Caco-2 (cell line): Measurements from ENCODE around the gene MED12L. TPM values are rescaled to one million over a fixed set of nuclear protein-coding genes. Genes with fewer than 3 reads are reported as not detected.

Experiments
- BruUV-seq: library from RNA; stranded (reverse); fragments of 400-500 nt; replicated peaks from 2 replicates; lab custom pipeline; 2021; lab: Mats Ljungman, UMichigan
- CTCF ChIA-PET: fragments of 300-600 bp; sonication (Branson Sonifier 250); formaldehyde crosslinking; loops from one replicate; lab custom pipeline; 2022; ENCODE audit warnings: antibody characterized with exemption; lab: Charles Lee
- POLR2A ChIA-PET: fragments of 300-600 bp; sonication (Branson Sonifier 250); formaldehyde crosslinking; loops from one replicate; lab custom pipeline; 2022; ENCODE audit warnings: antibody characterized with exemption; lab: Charles Lee
- DNase-seq, 2 experiments: peaks; one replicate each; pipeline versions ENCODE4 v3.0.0 to v3.0.0-alpha.2; 2020 to 2022
- H3K27me3 ChIP-seq: replicated peaks from 2 replicates; pipeline ENCODE4 v1.6.0; 2011; ENCODE audit warnings: low read length; ENCODE audit not compliant: control insufficient read depth, insufficient read depth
- H3K36me3 ChIP-seq: 2 replicates; pipeline ENCODE4 v1.5.1; 2011; ENCODE audit warnings: low read length; ENCODE audit not compliant: control insufficient read depth, insufficient read depth
- H3K4me1 ChIP-seq: fragments of 250-450 bp; sonication (Bioruptor Pico); 2 replicates; pipeline ENCODE4 v1.5.1; 2020; ENCODE audit warnings: mild to moderate bottlenecking
- H3K4me3 ChIP-seq: 2 replicates; pipeline ENCODE4 v1.5.1; 2011; ENCODE audit warnings: low read depth, mild to moderate bottlenecking, control low read depth, low read length
- H3K9me3 ChIP-seq: fragments of 250-450 bp; sonication (Bioruptor Pico); 2 replicates; pipeline ENCODE4 v1.5.1; 2020; ENCODE audit warnings: mild to moderate bottlenecking, moderate library complexity
- H3K27ac Mint-ChIP-seq: one replicate; pipeline ENCODE4 v1.8.0; 2022; ENCODE audit warnings: mixed read lengths; ENCODE audit not compliant: unreplicated experiment
- H3K27me3 Mint-ChIP-seq: one replicate; pipeline ENCODE4 v1.8.0; 2022; ENCODE audit warnings: mixed read lengths; ENCODE audit not compliant: insufficient read depth, unreplicated experiment
- H3K36me3 Mint-ChIP-seq: one replicate; pipeline ENCODE4 v1.8.0; 2022; ENCODE audit warnings: mild to moderate bottlenecking, mixed read lengths; ENCODE audit not compliant: insufficient read depth, unreplicated experiment
- H3K4me1 Mint-ChIP-seq: one replicate; pipeline ENCODE4 v1.8.0; 2022; ENCODE audit warnings: low read depth, mixed read lengths; ENCODE audit not compliant: unreplicated experiment
- H3K4me3 Mint-ChIP-seq: one replicate; pipeline ENCODE4 v1.8.0; 2022; ENCODE audit warnings: mild to moderate bottlenecking, moderate library complexity, mixed read lengths; ENCODE audit not compliant: unreplicated experiment
- H3K9me3 Mint-ChIP-seq: one replicate; pipeline ENCODE4 v1.8.0; 2022; ENCODE audit warnings: mixed read lengths; ENCODE audit not compliant: unreplicated experiment
- intact Hi-C: fragments of 100-400 bp; cut with micrococcal nuclease; formaldehyde crosslinking; loops from one replicate; pipeline ENCODE4 v1.10.0; 2022; ENCODE audit not compliant: unreplicated experiment
- total RNA-seq: library from RNA; stranded (reverse); gene quantifications from 2 replicates; pipeline ENCODE4 v1.2.3, GENCODE V29; 2022
- TF ChIP-seq, protein P1 (sequence below), 2 experiments: fragments of 200-600 bp in 1 of 2; IDR thresholded peaks; 1 replicate in 1 of 2; 2 replicates in 1 of 2; pipeline versions ENCODE4 v1.5.1 to v1.8.0; 2011 to 2022; ENCODE audit warnings: antibody characterized with exemption in 1 of 2, control low read depth in 1 of 2, inconsistent platforms in 1 of 2, low read depth in 1 of 2, low read length in 1 of 2, mild to moderate bottlenecking in 1 of 2, moderate library complexity in 1 of 2; ENCODE audit not compliant: insufficient read depth in 1 of 2, severe bottlenecking in 1 of 2, unreplicated experiment in 1 of 2

MED12L gene
- total RNA-seq, 1 experiment from 2014 or later, result 21.5 TPM

DNA sequence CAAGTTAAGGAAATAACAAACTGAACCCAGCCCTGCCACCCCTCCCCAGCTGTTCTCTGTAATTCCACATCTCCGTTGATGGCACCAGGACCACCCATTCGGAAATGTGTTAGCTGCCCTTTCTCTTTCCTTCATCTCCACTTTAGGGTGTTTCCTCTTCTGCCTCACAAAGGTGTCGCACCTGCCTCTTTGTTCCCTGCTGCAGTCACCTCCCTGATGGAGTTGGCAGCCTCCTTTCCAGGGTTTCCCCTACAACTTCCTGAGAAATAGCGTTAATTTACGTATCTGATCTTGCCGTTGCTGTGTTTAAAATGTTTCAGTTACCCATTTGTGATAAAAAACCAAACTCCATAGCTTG is 60.2 kb downstream of the MED12L start:
- H3K27me3 ChIP-seq, result no peaks in the 10 kb centered on the region
- ChIA-PET POLR2A (no interaction called here), CTCF (interaction anchor here (1.1 kb wide), 1 partner anchor 60 kb away, joined by 7 read pairs; the partner anchor contains the start of gene MED12L)
- no peak overlapping the region for H3K4me3 ChIP-seq
- no peaks in the 10 kb centered on the region for H3K27me3 Mint-ChIP-seq
- no peak for DNase-seq
- TF ChIP-seq, protein P1, sequence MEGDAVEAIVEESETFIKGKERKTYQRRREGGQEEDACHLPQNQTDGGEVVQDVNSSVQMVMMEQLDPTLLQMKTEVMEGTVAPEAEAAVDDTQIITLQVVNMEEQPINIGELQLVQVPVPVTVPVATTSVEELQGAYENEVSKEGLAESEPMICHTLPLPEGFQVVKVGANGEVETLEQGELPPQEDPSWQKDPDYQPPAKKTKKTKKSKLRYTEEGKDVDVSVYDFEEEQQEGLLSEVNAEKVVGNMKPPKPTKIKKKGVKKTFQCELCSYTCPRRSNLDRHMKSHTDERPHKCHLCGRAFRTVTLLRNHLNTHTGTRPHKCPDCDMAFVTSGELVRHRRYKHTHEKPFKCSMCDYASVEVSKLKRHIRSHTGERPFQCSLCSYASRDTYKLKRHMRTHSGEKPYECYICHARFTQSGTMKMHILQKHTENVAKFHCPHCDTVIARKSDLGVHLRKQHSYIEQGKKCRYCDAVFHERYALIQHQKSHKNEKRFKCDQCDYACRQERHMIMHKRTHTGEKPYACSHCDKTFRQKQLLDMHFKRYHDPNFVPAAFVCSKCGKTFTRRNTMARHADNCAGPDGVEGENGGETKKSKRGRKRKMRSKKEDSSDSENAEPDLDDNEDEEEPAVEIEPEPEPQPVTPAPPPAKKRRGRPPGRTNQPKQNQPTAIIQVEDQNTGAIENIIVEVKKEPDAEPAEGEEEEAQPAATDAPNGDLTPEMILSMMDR (IDR thresholded peaks at IDR 0.05; ENCODE audit: insufficient read depth in 1 of 2, low read depth in 1 of 2, low read length in 1 of 2, severe bottlenecking in 1 of 2, unreplicated experiment in 1 of 2), result no peak
- intact Hi-C loops, result loop anchor here (1.0 to 2.0 kb wide), 7 partner anchors 39 to 425 kb away; no protein-coding TSS in a partner anchor
- peaks cover 31% of the 10 kb centered on the region for H3K4me1 ChIP-seq
- no peaks in the 10 kb centered on the region for H3K9me3 ChIP-seq
- BruUV-seq, result no TSS peak
- no peak overlapping the region for H3K27ac Mint-ChIP-seq
- H3K36me3 Mint-ChIP-seq, result no peaks in the 10 kb centered on the region
- H3K4me1 Mint-ChIP-seq, result peaks cover 26% of the 10 kb centered on the region
- no peaks in the 10 kb centered on the region for H3K36me3 ChIP-seq
- no peak overlapping the region for H3K4me3 Mint-ChIP-seq
- no peaks in the 10 kb centered on the region for H3K9me3 Mint-ChIP-seq

DNA sequence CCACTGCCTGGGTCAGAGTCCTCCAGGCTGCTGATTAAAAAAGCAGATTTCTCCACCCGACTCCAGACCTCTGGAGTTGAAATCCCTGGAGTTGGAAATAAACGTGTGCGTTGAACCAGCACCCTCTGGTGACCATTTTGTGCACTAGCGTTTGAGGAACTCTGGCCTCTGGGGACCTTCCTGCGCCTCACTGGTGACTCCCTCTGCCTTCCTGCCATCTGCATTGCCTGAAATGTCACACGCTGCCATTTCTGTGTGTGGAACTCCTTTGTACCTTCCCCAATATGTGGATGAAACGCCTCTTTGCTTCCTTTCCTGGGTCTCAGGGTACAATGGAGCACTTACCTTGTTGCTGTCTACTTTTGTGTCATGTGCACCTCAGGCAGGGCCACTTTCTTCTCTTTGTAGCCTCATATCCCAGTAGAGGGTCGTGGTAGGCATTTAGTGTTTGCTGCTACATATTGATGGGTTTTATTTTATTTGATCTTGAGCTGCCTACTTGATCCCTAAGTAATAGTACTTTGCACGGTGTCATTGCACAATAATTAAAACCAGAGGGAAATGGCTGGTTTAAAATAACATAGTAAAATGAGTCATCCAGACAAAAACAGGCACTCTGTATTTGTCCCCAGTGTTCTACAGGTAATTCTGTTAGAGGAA is 60.7 kb downstream of the MED12L start:
- H3K27me3 Mint-ChIP-seq, result no peaks in the 10 kb centered on the region
- no peaks in the 10 kb centered on the region for H3K36me3 Mint-ChIP-seq
- intact Hi-C loops, result loop anchor here (1.0 to 2.0 kb wide), 6 partner anchors 39 to 359 kb away; no protein-coding TSS in a partner anchor
- no peak overlapping the region for H3K4me3 Mint-ChIP-seq
- no peaks in the 10 kb centered on the region for H3K9me3 Mint-ChIP-seq
- peak; percentile 77 to 80 for DNase-seq
- ChIA-PET POLR2A (no interaction called here), CTCF (interaction anchor here (1.0 to 1.1 kb wide), 2 partner anchors 60 kb away, joined by 3 to 7 read pairs; partner anchors contain the start of gene MED12L)
- TF ChIP-seq, protein P1 (IDR thresholded peaks at IDR 0.05; ENCODE audit: insufficient read depth in 1 of 2, low read depth in 1 of 2, low read length in 1 of 2, severe bottlenecking in 1 of 2, unreplicated experiment in 1 of 2), result peak; percentile 81 to 88
- H3K27me3 ChIP-seq, result no peaks in the 10 kb centered on the region
- no TSS peak for BruUV-seq
- H3K4me3 ChIP-seq, result no peak overlapping the region
- H3K27ac Mint-ChIP-seq, result no peak overlapping the region
- no peaks in the 10 kb centered on the region for H3K36me3 ChIP-seq
- peaks cover 32% of the 10 kb centered on the region for H3K4me1 ChIP-seq
- H3K9me3 ChIP-seq, result no peaks in the 10 kb centered on the region
- H3K4me1 Mint-ChIP-seq, result peaks cover 30% of the 10 kb centered on the region

DNA sequence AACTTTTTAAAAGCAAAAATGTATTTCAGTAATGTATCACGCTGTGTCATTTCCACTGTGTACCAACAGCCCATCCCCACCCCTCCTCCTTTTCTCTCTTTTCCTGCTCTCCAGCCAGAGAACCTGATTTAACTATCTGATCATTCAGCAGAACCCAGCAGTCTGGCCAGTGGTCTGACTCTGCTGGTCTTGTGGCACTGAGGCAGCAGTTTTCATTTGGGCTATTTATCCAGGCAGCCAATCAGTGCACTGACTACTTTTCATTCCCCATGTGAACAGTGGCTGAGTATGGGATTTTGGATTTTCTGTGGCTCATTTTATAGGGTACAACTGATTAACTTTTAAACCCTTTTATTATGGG is 61.2 kb downstream of the MED12L start:
- no peaks in the 10 kb centered on the region for H3K27me3 Mint-ChIP-seq
- Histone ChIP-seq H3K9me3 (no peaks in the 10 kb centered on the region), H3K27me3 (no peaks in the 10 kb centered on the region), H3K4me3 (no peak overlapping the region), H3K4me1 (peaks cover 31% of the 10 kb centered on the region), H3K36me3 (no peaks in the 10 kb centered on the region)
- POLR2A ChIA-PET, result no interaction called here
- BruUV-seq, result no TSS peak
- intact Hi-C loops, result loop anchor here (1.0 to 2.0 kb wide), 6 partner anchors 40 to 359 kb away; no protein-coding TSS in a partner anchor
- no peaks in the 10 kb centered on the region for H3K36me3 Mint-ChIP-seq
- TF ChIP-seq, protein P1 (IDR thresholded peaks at IDR 0.05; ENCODE audit: insufficient read depth in 1 of 2, low read depth in 1 of 2, low read length in 1 of 2, severe bottlenecking in 1 of 2, unreplicated experiment in 1 of 2), result no peak
- DNase-seq, result no peak
- no peak overlapping the region for H3K4me3 Mint-ChIP-seq
- H3K4me1 Mint-ChIP-seq, result peaks cover 26% of the 10 kb centered on the region
- no peaks in the 10 kb centered on the region for H3K9me3 Mint-ChIP-seq
- H3K27ac Mint-ChIP-seq, result no peak overlapping the region
- CTCF ChIA-PET, result interaction anchor here (1.0 kb wide), 1 partner anchor 61 kb away, joined by 3 read pairs; no protein-coding TSS in a partner anchor
